ENCODE results near the gene KIF6.
"Not testable (repeated sequence)": the region's sequence is repeated elsewhere in the genome, so short reads cannot be mapped to it uniquely, and the experiment has no call there.

Gene KIF6

GRCh38 chr6:39724787-39725631, at the start of gene KIF6:
TSS of gene KIF6 (minus strand) at chr6:39725408. CDS start at chr6:39725310, 98 bp downstream.
- peak; percentile 75 to 80 for DNase-seq

- no peak for DNase-seq
Observed at GRCh38 chr6:39773782-39774181, 48.6 kb upstream of the KIF6 start.

GRCh38 chr6:39772559-39773273, 47.5 kb upstream of the KIF6 start:
- no peak for DNase-seq

- no peak for DNase-seq
Observed at GRCh38 chr6:39770446-39770845, 45.2 kb upstream of the KIF6 start.

GRCh38 chr6:39769012-39769411, 43.8 kb upstream of the KIF6 start:
- no peak for DNase-seq

GRCh38 chr6:39765508-39766065, 40.4 kb upstream of the KIF6 start:
- no peak for DNase-seq

- DNase-seq, result no peak
Observed at GRCh38 chr6:39760226-39760952, 35.2 kb upstream of the KIF6 start.

GRCh38 chr6:39758905-39759605, 33.8 kb upstream of the KIF6 start:
- no peak for DNase-seq

- no peak for DNase-seq
Observed at GRCh38 chr6:39756582-39756981, 31.4 kb upstream of the KIF6 start.

- DNase-seq, result no peak
Observed at GRCh38 chr6:39755231-39755630, 30.0 kb upstream of the KIF6 start.

- DNase-seq, result no peak
Observed at GRCh38 chr6:39754514-39755115, 29.4 kb upstream of the KIF6 start.

GRCh38 chr6:39753725-39754045, 28.5 kb upstream of the KIF6 start:
- no peak for DNase-seq

GRCh38 chr6:39752835-39753724, 27.9 kb upstream of the KIF6 start:
- DNase-seq, result no peak

GRCh38 chr6:39746795-39747194, 21.6 kb upstream of the KIF6 start:
- no peak for DNase-seq

- no peak for DNase-seq
Observed at GRCh38 chr6:39733704-39734103, 8.5 kb upstream of the KIF6 start.

- DNase-seq, result no peak
Observed at GRCh38 chr6:39731565-39731964, 6.4 kb upstream of the KIF6 start.

- DNase-seq, result no peak
Observed at GRCh38 chr6:39729945-39730344, 4.7 kb upstream of the KIF6 start.

GRCh38 chr6:39725632-39725997, 407 bp upstream of the KIF6 start:
- DNase-seq, result no peak

GRCh38 chr6:39723350-39723749, 1.9 kb downstream of the KIF6 start:
- DNase-seq, result not testable (repeated sequence)

- DNase-seq, result no peak
Observed at GRCh38 chr6:39714802-39715201, 10.4 kb downstream of the KIF6 start.

GRCh38 chr6:39707962-39708683, 17.1 kb downstream of the KIF6 start:
- no peak for DNase-seq
